H7 (cell line): ENCODE data around the gene DBX1. TPM values are rescaled to one million over a fixed set of nuclear protein-coding genes. Genes with fewer than 3 reads are reported as not detected.
"Not testable (repeated sequence)": the region's sequence is repeated elsewhere in the genome, so short reads cannot be mapped to it uniquely, and the experiment has no call there.

ENCODE experiments used
- DNase-seq: peaks from one replicate; pipeline ENCODE4 v3.0.0; 2012
- H3K27me3 ChIP-seq: 2 replicates; pipeline ENCODE4 v1.6.0; 2011; ENCODE audit warnings: mild to moderate bottlenecking, low read length; ENCODE audit not compliant: control insufficient read depth, insufficient read depth
- H3K36me3 ChIP-seq: replicated peaks from 2 replicates; pipeline ENCODE4 v1.5.1; 2011; ENCODE audit warnings: low read length; ENCODE audit not compliant: control insufficient read depth, insufficient read depth
- H3K4me3 ChIP-seq: 2 replicates; pipeline ENCODE4 v1.5.1; 2011; ENCODE audit warnings: low read depth, mild to moderate bottlenecking, control low read depth, low read length, moderate library complexity; ENCODE audit not compliant: insufficient read depth
- total RNA-seq: library from RNA; depleted of rRNA; stranded (reverse); fragments of >200 nt; shearing (Covaris generic); gene quantifications from 2 replicates; pipeline ENCODE4 v1.2.3, GENCODE V29; 2014

DBX1 gene
- total RNA-seq, 1 experiment from 2014 or later = 0.59 TPM

DNA sequence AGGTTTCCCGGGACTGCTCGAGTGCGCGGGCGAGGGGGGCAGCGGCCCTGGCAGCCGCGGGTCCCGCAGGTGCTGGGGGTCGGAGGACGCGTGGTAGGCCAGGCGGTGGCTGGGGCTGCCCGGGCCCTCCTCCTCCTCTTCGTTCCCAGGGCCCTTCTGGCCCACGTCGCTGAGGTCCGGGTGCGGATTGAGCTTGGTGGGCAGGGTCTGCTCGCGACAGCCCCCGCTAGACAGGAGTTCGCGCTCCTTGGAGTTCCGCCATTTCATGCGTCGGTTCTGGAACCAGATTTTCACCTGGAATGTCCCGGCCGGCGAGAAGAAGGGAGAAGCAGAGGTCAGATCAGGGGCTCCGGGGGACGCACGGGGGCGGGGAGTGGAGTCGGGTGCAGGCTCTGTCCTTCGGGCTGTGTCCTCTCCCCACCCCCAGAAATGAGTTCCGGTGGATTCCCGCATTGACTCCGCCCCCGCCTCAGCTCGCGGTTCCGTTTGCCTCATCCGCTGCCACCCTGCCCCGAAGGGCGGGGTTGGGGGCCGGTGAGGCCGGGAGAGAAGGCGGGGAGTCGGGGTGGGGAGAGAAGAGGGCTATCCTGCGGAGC, 3.9 kb downstream of the DBX1 start:
- Histone ChIP-seq H3K4me3 (peak overlapping the region; percentile 73), H3K36me3 (no peaks in the 10 kb centered on the region)
- peak; percentile 93 for DNase-seq

DNA sequence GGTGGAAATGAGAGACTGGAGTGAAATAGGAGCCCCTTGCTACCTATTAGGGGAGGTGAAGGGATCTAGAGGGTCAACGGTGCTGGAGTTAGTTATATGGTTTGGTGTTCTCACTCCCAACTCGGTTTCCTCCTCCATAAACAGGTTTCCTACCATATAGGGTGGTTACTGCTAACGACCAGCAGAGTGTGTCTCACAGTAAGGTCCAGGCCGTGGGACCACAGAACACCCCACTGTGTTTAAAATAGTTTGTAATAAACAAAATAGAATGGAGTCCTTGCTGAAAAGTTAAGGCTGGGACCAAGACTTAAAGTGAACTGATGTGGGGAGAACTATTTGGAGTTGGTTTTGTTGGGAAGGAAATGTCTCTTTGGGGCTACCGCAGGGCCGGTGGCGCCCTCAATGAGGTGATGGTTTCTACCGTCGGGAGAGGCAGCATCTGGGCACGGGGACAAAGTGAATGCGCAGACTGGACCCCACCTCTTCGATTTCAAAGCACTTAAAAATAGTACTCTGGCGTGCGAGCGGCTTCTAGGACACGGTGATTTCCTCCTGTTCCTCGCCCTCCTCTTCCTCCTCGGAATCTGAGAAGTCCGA, 4.5 kb downstream of the DBX1 start:
- Histone ChIP-seq H3K27me3 (peaks cover 64% of the 10 kb centered on the region), H3K4me3 (peak overlapping the region; percentile 73), H3K36me3 (no peaks in the 10 kb centered on the region)
- DNase-seq = peak; percentile 47

More for the DNA sequence above, 3.9 kb downstream of the DBX1 start:
- H3K27me3 ChIP-seq = peaks cover 70% of the 10 kb centered on the region

DNA sequence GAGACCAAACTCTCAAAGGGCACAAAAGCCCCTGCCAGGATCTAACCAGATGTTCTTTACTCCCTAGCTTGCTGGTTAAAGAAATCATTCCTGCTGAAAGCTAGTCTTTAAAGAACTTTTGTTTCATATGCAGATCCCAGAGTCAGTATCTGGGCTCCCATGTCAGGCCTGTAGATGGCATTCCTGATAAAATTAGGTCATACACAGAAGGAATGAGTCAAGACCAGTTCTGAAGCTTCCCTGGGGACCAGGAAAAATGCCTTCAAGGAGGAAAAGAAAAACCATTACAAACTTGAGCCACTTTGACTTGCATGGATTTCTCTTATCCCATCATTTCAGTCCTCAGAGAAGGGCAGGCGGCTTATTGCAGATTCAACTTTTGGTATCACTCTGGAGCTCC, 5.9 kb downstream of the DBX1 start:
- peak; percentile 52 for DNase-seq
- no peak overlapping the region for H3K4me3 ChIP-seq
- H3K36me3 ChIP-seq = no peaks in the 10 kb centered on the region
- peaks cover 50% of the 10 kb centered on the region for H3K27me3 ChIP-seq

DNA sequence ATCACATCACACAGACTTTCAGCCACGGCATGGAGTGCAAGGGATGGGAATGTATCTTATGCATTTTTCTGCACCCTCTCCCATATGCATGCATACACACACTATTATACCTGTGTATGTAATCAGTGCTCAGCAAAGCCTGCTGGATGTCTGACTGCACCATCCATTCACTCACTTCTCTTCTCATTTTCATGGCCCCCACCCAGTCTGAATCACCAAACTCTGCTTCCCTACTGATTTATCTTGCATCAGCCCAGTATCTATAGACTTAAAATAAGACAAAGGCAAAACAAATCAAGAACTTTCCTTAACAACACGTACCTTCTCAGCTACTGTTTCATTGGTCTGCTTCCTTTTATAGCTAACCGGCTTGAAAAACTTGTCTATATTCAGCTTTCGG, 21.6 kb downstream of the DBX1 start:
- Histone ChIP-seq H3K36me3 (no peaks in the 10 kb centered on the region), H3K27me3 (no peaks in the 10 kb centered on the region; the same call in 1 of the 2 replicates), H3K4me3 (no peak overlapping the region)
- no peak for DNase-seq

DNA sequence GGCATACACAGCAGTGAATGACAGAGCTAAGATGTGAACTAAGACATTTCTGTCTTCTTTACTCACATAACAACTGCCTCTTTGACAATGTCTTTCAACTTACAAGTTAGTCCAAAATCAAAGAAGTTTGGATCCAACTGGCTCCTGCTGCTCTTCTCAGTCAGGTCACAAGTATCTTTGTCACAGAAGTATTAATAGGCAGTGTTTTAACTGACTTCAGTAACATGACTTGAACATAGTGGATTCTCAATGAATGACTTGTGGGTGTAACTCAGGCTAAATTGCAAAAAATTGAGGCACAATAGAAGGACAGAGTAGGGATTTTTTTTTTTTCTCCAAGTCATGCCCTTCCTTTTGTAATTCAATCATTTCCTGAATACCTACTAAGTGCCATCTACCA, 22.6 kb downstream of the DBX1 start:
- DNase-seq = no peak
- H3K27me3 ChIP-seq = no peaks in the 10 kb centered on the region; the same call in 1 of the 2 replicates
- H3K36me3 ChIP-seq = no peaks in the 10 kb centered on the region
- no peak overlapping the region for H3K4me3 ChIP-seq

DNA sequence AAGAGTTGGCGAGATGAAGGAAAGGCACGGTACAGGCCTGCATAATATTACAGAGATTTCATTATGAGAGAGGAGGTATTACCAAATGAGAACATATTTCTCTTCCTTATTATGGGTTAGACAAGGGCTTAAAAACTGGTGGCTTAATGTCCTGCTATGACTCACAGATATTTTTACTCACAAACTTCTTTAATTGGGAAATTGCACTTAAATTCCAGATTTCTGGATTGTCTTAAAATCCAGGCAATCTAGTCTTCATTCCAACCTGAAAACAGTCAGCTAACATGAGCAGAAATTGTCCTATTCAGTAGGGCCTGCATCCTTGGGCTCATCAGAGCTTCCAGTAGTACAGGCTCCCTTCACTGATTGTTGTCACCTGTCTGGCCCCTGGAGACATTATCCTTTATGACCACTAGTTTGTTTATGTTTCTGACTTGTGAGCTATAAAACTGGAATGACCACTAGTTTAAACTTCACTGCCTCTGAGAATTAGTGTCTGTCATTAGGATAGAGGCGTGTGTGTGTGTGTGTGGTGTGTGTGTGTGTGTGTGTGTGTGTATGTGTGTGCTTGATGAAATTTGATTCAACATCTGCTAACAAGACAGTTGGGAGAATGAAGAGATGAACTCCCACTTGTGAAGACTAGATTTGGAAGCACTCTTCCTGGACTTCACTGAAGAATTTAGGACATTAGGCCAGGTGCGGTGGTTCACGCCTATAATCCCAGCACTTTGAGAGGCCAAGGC, 25.1 kb downstream of the DBX1 start:
- no peaks in the 10 kb centered on the region for H3K36me3 ChIP-seq
- H3K4me3 ChIP-seq = no peak overlapping the region
- H3K27me3 ChIP-seq = peaks cover 14% of the 10 kb centered on the region
- DNase-seq = no peak

DNA sequence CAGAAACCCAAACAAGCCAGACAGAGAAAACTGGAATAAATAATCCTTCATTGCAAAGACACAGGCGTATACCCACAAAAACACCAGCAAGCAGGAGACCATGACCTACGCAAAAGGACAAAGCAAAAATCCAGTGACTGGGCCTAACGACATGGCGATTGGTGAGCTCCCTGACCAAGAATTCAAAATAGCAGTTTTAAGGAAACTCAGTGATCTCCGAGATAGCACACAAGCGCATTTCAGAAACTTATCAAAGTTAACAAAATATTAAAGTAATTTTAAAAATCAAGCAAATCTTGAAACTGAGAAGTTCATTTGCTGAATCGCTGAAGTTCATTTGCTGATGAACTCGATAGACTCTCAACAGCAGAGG, 27.6 kb downstream of the DBX1 start:
- H3K27me3 ChIP-seq = peaks cover 14% of the 10 kb centered on the region
- no peaks in the 10 kb centered on the region for H3K36me3 ChIP-seq
- no peak overlapping the region for H3K4me3 ChIP-seq
- no peak for DNase-seq

DNA sequence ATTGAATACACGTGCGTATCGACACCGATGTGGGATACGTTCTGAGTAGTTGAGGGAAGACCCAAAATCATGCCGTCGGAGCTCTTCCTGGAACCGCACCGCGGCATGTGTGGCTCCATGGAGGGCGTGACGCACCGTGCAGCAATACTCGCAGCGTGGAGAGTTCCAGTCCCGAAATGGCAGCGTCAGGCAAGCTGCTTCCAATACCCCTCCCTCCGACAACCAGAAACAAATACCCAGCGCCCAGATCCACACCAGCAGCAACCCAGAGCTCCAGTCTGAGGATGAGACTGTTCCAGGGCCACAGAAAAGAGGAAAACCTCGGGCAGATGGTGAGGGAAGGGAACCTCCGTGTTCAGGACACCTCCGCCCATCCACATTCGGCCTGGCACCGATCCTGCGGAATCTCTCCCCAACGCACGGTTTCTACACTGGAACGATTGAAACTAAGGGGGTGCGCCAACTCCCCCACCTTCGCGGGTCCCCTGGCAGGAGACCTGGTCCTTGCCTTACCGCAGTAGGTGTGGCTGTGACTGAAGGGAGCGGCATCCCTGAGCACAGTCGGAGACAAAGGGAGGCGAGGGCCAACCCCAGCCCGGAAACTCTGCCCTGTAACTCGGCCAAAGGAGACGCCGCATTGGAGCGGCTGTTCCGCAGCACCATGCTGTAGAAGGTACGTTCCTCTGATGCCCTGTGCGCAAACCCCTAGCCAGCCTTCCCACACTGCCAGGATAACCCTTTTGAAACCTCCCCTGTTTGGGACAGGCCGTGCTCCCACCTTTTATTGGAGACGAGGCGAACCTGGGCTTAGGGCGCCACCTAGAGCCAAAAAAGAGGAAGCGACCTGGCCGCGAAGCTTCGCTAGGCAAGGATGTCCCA, 28.2 kb downstream of the DBX1 start:
- Histone ChIP-seq H3K4me3 (peak overlapping the region; percentile 55), H3K36me3 (no peaks in the 10 kb centered on the region), H3K27me3 (peaks cover 14% of the 10 kb centered on the region)
- peak; percentile 76 for DNase-seq

DNA sequence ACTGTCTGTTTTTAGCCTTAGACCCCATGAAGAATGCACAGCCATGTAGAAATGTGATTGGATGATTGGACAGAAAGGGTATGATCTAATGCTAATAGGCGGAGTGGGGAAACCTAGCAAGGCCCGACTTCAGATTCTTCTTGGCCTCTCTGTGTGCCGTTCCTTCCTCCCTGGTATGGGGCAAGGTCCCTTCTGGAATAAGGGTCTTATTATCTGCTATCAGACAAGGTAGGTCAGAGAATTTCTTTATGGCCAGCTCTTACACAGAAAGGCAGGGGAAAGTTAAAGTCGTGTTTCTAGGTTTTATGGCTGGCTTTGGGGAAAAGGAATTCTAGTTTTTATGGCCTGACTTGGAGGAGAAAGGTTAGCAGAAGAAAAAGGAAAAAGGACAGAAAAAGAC, 30.6 kb downstream of the DBX1 start:
- H3K36me3 ChIP-seq = no peaks in the 10 kb centered on the region
- H3K4me3 ChIP-seq = no peak overlapping the region
- peaks cover 14% of the 10 kb centered on the region for H3K27me3 ChIP-seq
- DNase-seq = no peak

DNA sequence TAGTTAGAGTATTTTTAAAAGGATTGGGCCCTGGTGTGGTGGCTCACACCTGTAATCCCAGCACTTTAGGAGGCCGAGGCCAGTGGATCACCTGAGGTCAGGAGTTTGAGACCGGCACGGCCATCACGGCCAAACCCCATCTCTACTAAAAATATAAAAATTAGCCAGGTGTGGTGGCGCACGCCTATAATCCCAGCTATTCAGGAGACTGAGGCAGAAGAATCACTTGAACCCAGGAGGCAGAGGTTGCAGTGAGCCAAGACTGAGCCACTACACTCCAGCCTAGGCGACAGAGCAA, 31.8 kb downstream of the DBX1 start:
- not testable (repeated sequence) for H3K36me3 ChIP-seq, H3K4me3 ChIP-seq, DNase-seq
- H3K27me3 ChIP-seq = peaks cover 14% of the 10 kb centered on the region

DNA sequence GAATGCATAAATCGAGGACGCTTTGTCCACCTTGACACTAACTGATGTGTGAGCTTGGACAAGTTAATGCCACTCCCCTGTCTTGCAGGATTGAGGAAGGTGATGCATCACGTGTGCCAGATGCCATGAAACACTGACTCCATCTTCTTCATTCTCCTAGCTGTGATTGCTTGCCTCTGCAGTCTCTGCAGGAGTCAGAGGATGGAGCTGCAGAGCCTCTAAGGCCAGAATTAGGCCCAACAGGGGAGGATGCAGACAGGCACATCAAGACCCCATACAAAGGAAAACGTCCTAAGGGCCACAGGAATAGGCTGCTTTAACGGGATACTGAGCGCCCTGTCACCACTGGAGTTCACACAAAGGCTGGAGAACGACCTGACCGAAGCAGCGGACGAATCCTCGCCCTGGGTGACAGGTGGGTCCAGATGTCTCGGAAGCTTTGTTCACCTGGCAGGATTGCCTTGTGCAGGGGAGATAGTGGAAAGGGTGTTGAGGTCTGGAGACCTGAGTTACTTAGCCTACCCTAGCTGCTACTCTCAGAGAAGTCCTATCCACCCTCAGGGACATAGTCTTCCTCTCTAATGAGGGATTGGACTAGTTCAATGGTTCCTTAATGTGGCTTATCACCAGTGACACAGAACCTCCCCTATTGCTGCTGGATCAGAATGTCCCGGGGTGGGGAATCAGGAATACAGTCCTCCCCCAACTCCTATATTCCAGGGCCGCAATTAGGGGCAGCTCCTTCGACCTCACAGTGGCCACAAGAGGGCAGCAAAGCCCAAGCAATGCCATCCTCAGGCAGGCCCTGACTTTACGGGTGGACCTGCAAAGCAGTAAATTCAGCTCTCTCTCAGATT, 32.4 kb downstream of the DBX1 start:
- peak; percentile 85 for DNase-seq
- Histone ChIP-seq H3K36me3 (no peaks in the 10 kb centered on the region), H3K4me3 (no peak overlapping the region), H3K27me3 (peaks cover 14% of the 10 kb centered on the region)

DNA sequence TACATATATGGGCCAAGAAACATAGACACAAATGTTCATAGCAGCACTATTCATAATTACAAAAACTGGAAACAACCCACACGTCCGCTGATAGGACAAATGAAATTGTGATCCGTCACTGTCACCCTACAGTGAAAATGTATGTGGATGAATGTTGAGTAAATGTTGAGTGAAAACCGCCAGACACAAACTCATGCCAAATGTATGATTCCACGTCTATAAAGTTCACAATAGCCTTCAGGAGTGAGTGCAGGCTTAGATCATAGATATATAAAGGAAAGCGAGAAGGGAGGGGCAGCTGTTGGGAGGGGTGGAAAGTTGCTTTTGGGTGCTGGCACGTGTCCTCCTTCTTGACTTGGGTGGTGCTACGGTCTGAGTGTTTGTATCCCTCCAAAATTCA, 33.6 kb downstream of the DBX1 start:
- Histone ChIP-seq H3K27me3 (peaks cover 8% of the 10 kb centered on the region), H3K36me3 (no peaks in the 10 kb centered on the region), H3K4me3 (no peak overlapping the region)
- DNase-seq = no peak

DNA sequence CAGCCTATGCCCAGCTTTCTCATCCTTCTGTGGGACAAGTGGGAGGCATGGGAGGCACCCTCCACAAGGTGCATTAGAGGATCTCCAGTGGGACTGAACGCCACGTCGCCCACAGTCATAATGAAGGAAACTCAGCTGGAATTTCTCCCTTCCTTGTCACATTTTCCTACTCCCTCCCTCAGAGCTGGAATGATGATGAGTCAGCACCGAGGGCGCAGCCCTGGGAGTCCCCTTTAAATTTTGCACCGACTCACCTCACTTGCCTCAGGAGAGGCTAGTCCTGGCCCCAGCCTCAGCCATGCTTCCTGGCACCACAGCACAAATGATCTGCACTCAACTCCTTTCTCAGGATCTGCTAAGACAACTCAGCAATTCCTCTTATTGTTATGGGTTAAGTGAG, 34.3 kb downstream of the DBX1 start:
- Histone ChIP-seq H3K27me3 (peaks cover 2% of the 10 kb centered on the region; the same call in 1 of the 2 replicates), H3K36me3 (no peaks in the 10 kb centered on the region), H3K4me3 (no peak overlapping the region)
- DNase-seq = peak; percentile 25

DNA sequence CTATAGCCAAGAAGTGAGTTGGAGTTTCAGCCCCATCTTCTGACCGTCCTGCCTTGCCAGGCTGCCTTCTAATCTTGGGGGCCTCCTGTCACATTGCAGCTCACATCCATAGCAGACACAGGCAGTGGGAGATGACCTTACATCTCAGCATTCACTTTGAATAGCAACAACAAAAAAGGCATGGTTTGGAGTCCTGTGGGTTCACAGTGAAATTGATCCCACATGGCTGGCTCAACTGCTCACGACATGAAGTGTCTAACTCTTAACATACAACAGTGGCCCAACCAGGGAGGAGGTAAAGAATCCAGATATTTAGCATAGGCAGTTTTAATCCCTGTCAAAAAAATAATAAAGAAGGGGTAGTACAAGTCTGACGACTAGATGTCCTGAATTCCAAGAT, 38.1 kb downstream of the DBX1 start:
- Histone ChIP-seq H3K27me3 (no peaks in the 10 kb centered on the region), H3K36me3 (peaks cover 4% of the 10 kb centered on the region), H3K4me3 (no peak overlapping the region)
- no peak for DNase-seq
